Adrenal gland (tissue), 12 donors: ENCODE results near the gene GPC3. TPM values are rescaled to one million over a fixed set of nuclear protein-coding genes. Genes with fewer than 3 reads are reported as not detected.

ENCODE experiments used
- DNase-seq, 7 donors: peaks; one replicate each; pipeline ENCODE4 v3.0.0-alpha.2; 2019 to 2020
- H3K27ac ChIP-seq, 5 donors: fragments of 200-600 bp; sonication (generic) in 4 of 5; 1 replicate in 3 of 5; 2 replicates in 2 of 5; pipeline versions ENCODE4 v1.5.1 to v1.8.0; 2016 to 2020; ENCODE audit warnings: mild to moderate bottlenecking in 1 of 5
- H3K27me3 ChIP-seq: fragments of 200-600 bp; 2 replicates; pipeline ENCODE4 v1.8.0; 2021
- H3K36me3 ChIP-seq, 2 donors: fragments of 200-600 bp; replicated peaks in 1 of 2; 1 replicate in 1 of 2; 2 replicates in 1 of 2; pipeline versions ENCODE4 v1.5.1 to v1.8.0; 2018 to 2022
- H3K4me1 ChIP-seq, 2 donors: fragments of 200-600 bp; replicated peaks in 1 of 2; 1 replicate in 1 of 2; 2 replicates in 1 of 2; pipeline versions ENCODE4 v1.5.1 to v1.8.0; 2018 to 2021
- H3K4me3 ChIP-seq, 4 donors: fragments of 200-600 bp; sonication (generic) in 3 of 4; one replicate each; pipeline ENCODE4 v1.5.1; 2016 to 2018
- H3K9me3 ChIP-seq, 3 donors: fragments of 200-600 bp; sonication (generic) in 1 of 3; replicated peaks in 1 of 3; 1 replicate in 2 of 3; 2 replicates in 1 of 3; pipeline versions ENCODE4 v1.5.1 to v1.8.0; 2016 to 2021
- POLR2A ChIP-seq, 2 donors: fragments of 450-650 bp; IDR thresholded peaks; one replicate each; pipeline ENCODE4 v1.6.1; 2017; ENCODE audit warnings: antibody characterized with exemption in 2 of 2, mild to moderate bottlenecking in 2 of 2, moderate library complexity in 1 of 2
- WGBS, 4 donors: extraction: QIAGEN DNeasy Blood & Tissue Kit in 2 of 4; methylation state at CpG; one replicate each; pipeline versions ENCODE4 v1.1.5 to v1.1.7; 2013 to 2017; 5-methylcytosine and 5-hydroxymethylcytosine counted together
- intact Hi-C, 2 donors: fragments of 100-400 bp; cut with DNase I; formaldehyde crosslinking; loops; one replicate each; pipeline versions ENCODE4 v1.14.1 to v1.15.0; 2022 to 2023
- polyA plus RNA-seq, 3 donors: library from polyadenylated mRNA; stranded (reverse); fragments of 200-250 nt in 2 of 3; fragments of 350-450 nt in 1 of 3; fragmentation: Illumina TruSeq in 1 of 3; extraction: RNeasy Lipid Tissue Mini Kit (QIAGEN cat#74804) in 1 of 3; gene quantifications; one replicate each; pipeline ENCODE4 v1.2.3, GENCODE V29; 2013 to 2014
- total RNA-seq, 9 donors: library from RNA; depleted of rRNA in 4 of 9; stranded (reverse); fragments of >200 nt in 4 of 9; fragments of 120-200 nt in 1 of 9; fragmentation: NEBNext Ultra II Directional in 1 of 9; extraction: Animal tissue kit (Norgen Biotek cat#: 25700) in 1 of 9; gene quantifications; one replicate each; pipeline versions ENCODE4 v1.1.0 to v1.2.4, GENCODE V29; 2013 to 2023
- TF ChIP-seq, protein P1 (sequence below), 6 experiments: fragments of 450-650 bp in 4 of 6; fragments of 200-600 bp in 2 of 6; sonication (generic) in 1 of 6; IDR thresholded peaks; 1 replicate in 5 of 6; 2 replicates in 1 of 6; pipeline versions ENCODE4 v1.5.1 to v1.8.0; 2016 to 2021; ENCODE audit warnings: antibody characterized with exemption in 6 of 6, mild to moderate bottlenecking in 2 of 6, moderate library complexity in 1 of 6
- donor health status: healthy with polysubstance abuse.
- donor health status: Bipolar disorder and iron deficiency.
- donor health status: DM: yes; HTN: yes; CAD: no.
- donor health status: DM: no; HTN: no; CAD: no.
- donor health status: DM: no; HTN: no; CAD: no.
- donor health status: DM: yes; HTN: yes; CAD: no.

The GPC3 gene
- total and polyA plus RNA-seq, 12 donors: 3.5 to 56.7 (median 20.9) TPM

DNA sequence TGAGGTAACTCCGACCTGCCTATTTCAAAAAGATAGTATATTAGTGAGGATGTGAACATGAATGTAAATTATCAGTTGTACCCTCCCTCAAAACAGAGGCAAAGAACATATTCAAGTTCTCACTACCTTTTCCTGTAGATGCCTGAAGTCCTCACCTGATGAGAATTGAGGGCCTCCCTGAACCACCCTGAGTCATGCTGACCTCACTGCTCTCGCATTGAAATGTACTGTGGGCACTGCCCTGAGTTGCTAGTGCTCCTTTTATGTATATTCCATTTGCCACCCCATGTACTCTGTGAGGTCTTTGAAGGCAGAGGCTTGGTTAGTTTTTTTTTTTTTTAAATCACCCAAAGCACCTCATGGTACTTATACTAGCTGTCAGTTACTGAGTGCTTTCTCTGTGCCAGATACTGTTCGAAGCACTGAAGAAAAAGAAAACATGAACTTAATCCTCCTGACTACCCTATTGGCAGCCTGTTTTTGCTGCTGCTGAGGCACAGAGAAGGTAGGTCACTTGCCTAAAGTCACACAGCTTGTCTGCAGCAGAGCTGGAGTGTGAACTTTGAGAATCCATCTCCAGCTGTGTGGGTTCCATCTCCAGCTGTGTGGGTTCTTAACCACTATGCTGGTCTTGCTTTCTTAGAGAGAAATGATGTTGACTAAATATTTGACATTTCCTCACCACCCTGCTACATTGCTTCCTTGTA is 317.0 kb downstream of the GPC3 start:
- H3K27me3 ChIP-seq: peaks cover 19% of the 10 kb centered on the region
- no peaks in the 10 kb centered on the region for H3K4me1 ChIP-seq
- no peak overlapping the region for H3K4me3 ChIP-seq
- no peak overlapping the region for H3K27ac ChIP-seq
- WGBS, 4 donors: 86 to 100% (median 87%) methylated on average over 2 to 3 of the region's 3 CpGs
- H3K9me3 ChIP-seq: no peaks in the 10 kb centered on the region
- H3K36me3 ChIP-seq: no peaks in the 10 kb centered on the region
- DNase-seq: no peak
- intact Hi-C loops: no loop called here
- TF ChIP-seq POLR2A (IDR thresholded peaks at IDR 0.05): no peak
- TF ChIP-seq, protein P1, sequence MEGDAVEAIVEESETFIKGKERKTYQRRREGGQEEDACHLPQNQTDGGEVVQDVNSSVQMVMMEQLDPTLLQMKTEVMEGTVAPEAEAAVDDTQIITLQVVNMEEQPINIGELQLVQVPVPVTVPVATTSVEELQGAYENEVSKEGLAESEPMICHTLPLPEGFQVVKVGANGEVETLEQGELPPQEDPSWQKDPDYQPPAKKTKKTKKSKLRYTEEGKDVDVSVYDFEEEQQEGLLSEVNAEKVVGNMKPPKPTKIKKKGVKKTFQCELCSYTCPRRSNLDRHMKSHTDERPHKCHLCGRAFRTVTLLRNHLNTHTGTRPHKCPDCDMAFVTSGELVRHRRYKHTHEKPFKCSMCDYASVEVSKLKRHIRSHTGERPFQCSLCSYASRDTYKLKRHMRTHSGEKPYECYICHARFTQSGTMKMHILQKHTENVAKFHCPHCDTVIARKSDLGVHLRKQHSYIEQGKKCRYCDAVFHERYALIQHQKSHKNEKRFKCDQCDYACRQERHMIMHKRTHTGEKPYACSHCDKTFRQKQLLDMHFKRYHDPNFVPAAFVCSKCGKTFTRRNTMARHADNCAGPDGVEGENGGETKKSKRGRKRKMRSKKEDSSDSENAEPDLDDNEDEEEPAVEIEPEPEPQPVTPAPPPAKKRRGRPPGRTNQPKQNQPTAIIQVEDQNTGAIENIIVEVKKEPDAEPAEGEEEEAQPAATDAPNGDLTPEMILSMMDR (IDR thresholded peaks at IDR 0.05): no peak

DNA sequence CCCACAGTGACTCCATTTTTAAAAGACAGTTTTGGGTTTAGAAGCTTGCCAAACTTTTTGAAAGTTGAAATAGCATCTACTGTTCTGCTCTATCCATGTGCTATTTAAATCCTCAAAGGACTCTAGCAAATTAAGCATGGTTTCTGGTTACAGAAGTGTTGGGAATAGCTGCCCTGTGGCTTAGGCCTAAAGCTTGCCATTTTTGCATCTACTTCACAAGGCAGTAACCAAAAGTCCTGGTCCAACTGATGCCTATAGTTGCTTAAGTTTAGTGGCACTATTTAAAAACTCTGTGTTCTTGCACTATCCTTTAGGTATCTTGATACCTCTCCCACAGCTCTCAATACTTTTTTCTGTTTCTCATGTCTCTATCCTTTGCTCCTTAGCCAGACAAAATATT is 319.1 kb downstream of the GPC3 start:
- intact Hi-C loops: no loop called here
- no peak for DNase-seq
- Histone ChIP-seq H3K27me3 (peaks cover 23% of the 10 kb centered on the region), H3K4me3 (no peak overlapping the region), H3K27ac (no peak overlapping the region), H3K4me1 (no peaks in the 10 kb centered on the region), H3K36me3 (no peaks in the 10 kb centered on the region), H3K9me3 (no peaks in the 10 kb centered on the region)
- no peak for TF ChIP-seq POLR2A (IDR thresholded peaks at IDR 0.05)
- TF ChIP-seq, protein P1 (IDR thresholded peaks at IDR 0.05): no peak

DNA sequence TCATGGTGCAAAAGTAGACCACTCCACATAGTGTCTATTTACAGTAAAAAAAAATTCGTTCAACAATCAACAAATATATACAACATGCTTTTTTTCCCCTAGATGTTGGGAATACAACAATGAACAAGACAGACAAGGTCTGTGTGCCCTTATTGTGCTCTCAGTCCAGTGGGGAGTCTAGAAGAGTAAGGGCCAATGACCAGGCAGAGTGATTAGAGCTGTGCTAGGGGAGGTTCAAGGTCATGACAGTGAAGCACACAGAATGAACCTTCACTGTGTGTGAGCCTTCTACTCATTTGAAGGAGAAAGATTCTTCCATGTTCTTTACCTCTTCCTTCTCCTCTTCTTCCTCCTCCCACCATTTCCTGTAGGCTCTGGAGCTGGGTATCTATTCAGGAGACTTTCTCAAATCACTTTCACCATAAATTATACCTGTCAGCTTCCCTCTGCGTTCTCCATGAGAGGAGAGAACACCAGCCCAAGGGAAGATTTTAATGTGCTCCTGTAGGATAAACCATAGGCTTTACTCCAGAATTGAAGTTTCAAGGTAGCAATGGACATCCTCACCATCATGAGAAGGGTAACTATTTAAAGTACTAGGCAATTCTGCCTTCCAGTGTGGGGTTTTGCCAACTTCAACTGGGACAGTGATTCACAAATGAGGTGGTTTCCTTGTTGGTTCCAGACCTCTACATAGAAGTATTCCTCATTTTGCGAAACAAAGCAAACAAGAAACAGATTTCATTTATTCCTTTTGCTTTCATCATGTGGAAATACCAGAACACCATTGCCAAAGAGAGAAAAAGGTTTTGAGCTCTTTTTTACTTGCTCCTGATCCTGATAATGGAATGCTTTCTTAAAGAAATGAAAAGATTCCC is 323.2 kb downstream of the GPC3 start:
- H3K9me3 ChIP-seq: no peaks in the 10 kb centered on the region
- 45 to 72% (median 59%) methylated on average over 3 of the region's 3 CpGs for WGBS, 4 donors
- no peaks in the 10 kb centered on the region for H3K4me1 ChIP-seq
- no peak for DNase-seq
- intact Hi-C loops: no loop called here
- H3K36me3 ChIP-seq: no peaks in the 10 kb centered on the region
- TF ChIP-seq, protein P1 (IDR thresholded peaks at IDR 0.05): no peak
- no peak for TF ChIP-seq POLR2A (IDR thresholded peaks at IDR 0.05)
- H3K27ac ChIP-seq: no peak overlapping the region
- H3K4me3 ChIP-seq: no peak overlapping the region
- peaks cover 8% of the 10 kb centered on the region for H3K27me3 ChIP-seq

DNA sequence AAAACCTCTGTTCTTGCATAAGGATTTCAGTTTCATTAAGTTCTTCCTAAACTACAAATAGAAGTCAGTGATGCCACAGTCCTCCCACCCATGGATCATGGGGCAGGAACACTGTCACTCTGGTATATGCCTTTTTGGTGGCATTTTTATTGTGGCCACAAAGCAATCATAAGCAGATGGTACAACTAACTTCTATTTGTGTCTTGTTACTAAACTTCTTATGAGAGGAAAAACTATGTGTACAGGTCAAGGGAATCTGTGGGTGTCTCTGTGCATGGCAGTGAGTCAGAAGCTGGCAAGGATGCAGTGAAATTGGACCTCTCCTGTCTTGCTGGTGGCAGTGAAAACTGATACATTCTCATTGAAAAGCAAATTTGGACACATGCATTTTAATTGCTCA is 325.1 kb downstream of the GPC3 start:
- Histone ChIP-seq H3K27ac (no peak overlapping the region), H3K4me1 (no peaks in the 10 kb centered on the region), H3K9me3 (no peaks in the 10 kb centered on the region), H3K27me3 (peaks cover 8% of the 10 kb centered on the region), H3K36me3 (no peaks in the 10 kb centered on the region), H3K4me3 (no peak overlapping the region)
- intact Hi-C loops: no loop called here
- TF ChIP-seq POLR2A (IDR thresholded peaks at IDR 0.05): no peak
- TF ChIP-seq, protein P1 (IDR thresholded peaks at IDR 0.05): no peak
- peak; percentile 33 to 65 (median 58) for DNase-seq
